WTC11 (cell line): ENCODE measurements around the gene KRT76. TPM values are rescaled to one million over a fixed set of nuclear protein-coding genes. Genes with fewer than 3 reads are reported as not detected.

Experiments used
- ATAC-seq: fragments of 200-7000 bp; cut with Tn5 transposase; 2 replicates; pipeline ENCODE4 v1.10.0; 2021; ENCODE audit warnings: mild to moderate bottlenecking, moderate library complexity
- CTCF ChIA-PET: fragments of 300-600 bp; sonication (Branson Sonifier 250); formaldehyde crosslinking; loops from one replicate; lab custom pipeline; 2021; ENCODE audit warnings: antibody characterized with exemption; lab: Charles Lee
- POLR2A ChIA-PET: fragments of 350-600 bp; sonication (Branson Sonifier 250); formaldehyde crosslinking; loops from one replicate; lab custom pipeline; 2021; ENCODE audit warnings: antibody characterized with exemption; lab: Charles Lee
- DNase-seq: peaks from one replicate; pipeline ENCODE4 v3.0.0; 2021; ENCODE audit warnings: low spot score
- H3K27ac Mint-ChIP-seq: 2 replicates; pipeline ENCODE4 v1.8.0; 2021; ENCODE audit warnings: mixed read lengths
- H3K27me3 Mint-ChIP-seq: 2 replicates; pipeline ENCODE4 v1.8.0; 2021; ENCODE audit warnings: low read depth, mild to moderate bottlenecking, moderate library complexity, mixed read lengths
- H3K36me3 Mint-ChIP-seq: 2 replicates; pipeline ENCODE4 v1.8.0; 2021; ENCODE audit warnings: mixed read lengths
- H3K4me1 Mint-ChIP-seq: 2 replicates; pipeline ENCODE4 v1.8.0; 2022; ENCODE audit warnings: mixed read lengths
- H3K4me3 Mint-ChIP-seq: 2 replicates; pipeline ENCODE4 v1.8.0; 2021; ENCODE audit warnings: mild to moderate bottlenecking, moderate library complexity, mixed read lengths
- H3K9me3 Mint-ChIP-seq: 2 replicates; pipeline ENCODE4 v1.8.0; 2021; ENCODE audit warnings: mixed read lengths
- CREM ChIP-seq: sonication (generic); formaldehyde crosslinking; IDR thresholded peaks from 2 replicates; pipeline ENCODE4 v1.8.1; 2022; ENCODE audit warnings: mild to moderate bottlenecking, missing genetic modification reagents, moderate library complexity
- EMX1 ChIP-seq: fragments of 250-450 bp; sonication (Bioruptor Pico); IDR thresholded peaks from 2 replicates; pipeline ENCODE4 v1.8.0; 2021; ENCODE audit warnings: mild to moderate bottlenecking
- ESRRA ChIP-seq: sonication (generic); formaldehyde crosslinking; IDR thresholded peaks from 2 replicates; pipeline ENCODE4 v1.8.1; 2022; ENCODE audit warnings: mild to moderate bottlenecking, missing genetic modification reagents, borderline replicate concordance
- GABPB1 ChIP-seq: sonication (generic); formaldehyde crosslinking; IDR thresholded peaks from 2 replicates; pipeline ENCODE4 v1.8.1; 2023; ENCODE audit warnings: mild to moderate bottlenecking, missing genetic modification reagents
- GTF2I ChIP-seq: fragments of 250-450 bp; sonication (Bioruptor Pico); conservative IDR thresholded peaks from 2 replicates; pipeline ENCODE4 v1.4.0; 2021; ENCODE audit warnings: mild to moderate bottlenecking
- HMGA2 ChIP-seq: fragments of 250-450 bp; sonication (Bioruptor Pico); IDR thresholded peaks from 2 replicates; pipeline ENCODE4 v1.4.0; 2021; ENCODE audit warnings: mild to moderate bottlenecking, moderate library complexity
- MYBL2 ChIP-seq: sonication (generic); formaldehyde crosslinking; IDR thresholded peaks from 2 replicates; pipeline ENCODE4 v1.8.1; 2023; ENCODE audit warnings: mild to moderate bottlenecking, moderate library complexity, missing genetic modification reagents
- total RNA-seq: library from RNA; stranded (reverse); gene quantifications from 3 replicates; pipeline ENCODE4 v1.2.3, GENCODE V29; 2021
- TF ChIP-seq, protein P1 (sequence below): sonication (generic); formaldehyde crosslinking; conservative IDR thresholded peaks from 2 replicates; pipeline ENCODE4 v1.8.1; 2023; ENCODE audit warnings: mild to moderate bottlenecking, low read depth, missing genetic modification reagents, moderate library complexity
- TF ChIP-seq, protein P2 (sequence below): fragments of 250-450 bp; sonication (Bioruptor Pico); IDR thresholded peaks from 2 replicates; pipeline ENCODE4 v1.9.0; 2021; ENCODE audit warnings: mild to moderate bottlenecking, borderline replicate concordance
- TF ChIP-seq, protein P3 (sequence below): sonication (generic); formaldehyde crosslinking; IDR thresholded peaks from 2 replicates; pipeline ENCODE4 v1.8.1; 2022; ENCODE audit warnings: missing genetic modification reagents, borderline replicate concordance
- TF ChIP-seq, protein P4 (sequence below): sonication (generic); formaldehyde crosslinking; IDR thresholded peaks from 2 replicates; pipeline ENCODE4 v1.8.1; 2023; ENCODE audit warnings: mild to moderate bottlenecking, missing genetic modification reagents, moderate library complexity
- TF ChIP-seq, protein P5 (sequence below): sonication (generic); formaldehyde crosslinking; conservative IDR thresholded peaks from 2 replicates; pipeline ENCODE4 v1.8.1; 2022; ENCODE audit warnings: mild to moderate bottlenecking, missing genetic modification reagents
- TF ChIP-seq, protein P6 (sequence below): fragments of 250-450 bp; sonication (Bioruptor Pico); IDR thresholded peaks from 2 replicates; pipeline ENCODE4 v2.1.2; 2022; ENCODE audit warnings: mild to moderate bottlenecking, moderate library complexity
- TF ChIP-seq, protein P7 (sequence below): sonication (generic); formaldehyde crosslinking; IDR thresholded peaks from 2 replicates; pipeline ENCODE4 v1.8.0; 2022; ENCODE audit warnings: mild to moderate bottlenecking, missing genetic modification reagents

KRT76 gene
- total RNA-seq, 1 experiment from 2014 or later, result not detected

DNA sequence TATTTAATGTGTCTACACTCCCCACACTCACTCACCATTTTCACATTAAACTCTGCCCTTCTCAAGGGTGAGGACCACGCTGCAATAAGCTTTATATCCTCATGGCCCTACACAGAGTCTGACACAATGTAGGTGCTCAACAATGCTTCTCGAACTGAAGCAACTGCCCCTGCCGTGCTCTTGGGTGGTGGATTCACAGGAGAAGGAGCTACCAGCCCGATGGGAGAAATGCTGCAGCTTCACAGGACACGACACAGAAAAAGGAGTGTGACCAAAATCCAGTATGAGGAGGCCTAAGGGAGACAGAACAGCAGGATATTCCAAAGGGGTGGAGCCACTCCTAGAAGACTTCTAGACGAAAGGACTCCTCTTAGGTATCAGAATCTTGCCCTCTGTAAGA lies 25.3 kb upstream of the KRT76 start:
- Mint-ChIP-seq H3K27ac (no peak overlapping the region), H3K9me3 (no peaks in the 10 kb centered on the region)
- TF ChIP-seq GABPB1 (CRISPR knock-in tag) (no peak), HMGA2 (CRISPR knock-in tag) (no peak), GTF2I (CRISPR knock-in tag) (no peak)
- TF ChIP-seq, protein P1, sequence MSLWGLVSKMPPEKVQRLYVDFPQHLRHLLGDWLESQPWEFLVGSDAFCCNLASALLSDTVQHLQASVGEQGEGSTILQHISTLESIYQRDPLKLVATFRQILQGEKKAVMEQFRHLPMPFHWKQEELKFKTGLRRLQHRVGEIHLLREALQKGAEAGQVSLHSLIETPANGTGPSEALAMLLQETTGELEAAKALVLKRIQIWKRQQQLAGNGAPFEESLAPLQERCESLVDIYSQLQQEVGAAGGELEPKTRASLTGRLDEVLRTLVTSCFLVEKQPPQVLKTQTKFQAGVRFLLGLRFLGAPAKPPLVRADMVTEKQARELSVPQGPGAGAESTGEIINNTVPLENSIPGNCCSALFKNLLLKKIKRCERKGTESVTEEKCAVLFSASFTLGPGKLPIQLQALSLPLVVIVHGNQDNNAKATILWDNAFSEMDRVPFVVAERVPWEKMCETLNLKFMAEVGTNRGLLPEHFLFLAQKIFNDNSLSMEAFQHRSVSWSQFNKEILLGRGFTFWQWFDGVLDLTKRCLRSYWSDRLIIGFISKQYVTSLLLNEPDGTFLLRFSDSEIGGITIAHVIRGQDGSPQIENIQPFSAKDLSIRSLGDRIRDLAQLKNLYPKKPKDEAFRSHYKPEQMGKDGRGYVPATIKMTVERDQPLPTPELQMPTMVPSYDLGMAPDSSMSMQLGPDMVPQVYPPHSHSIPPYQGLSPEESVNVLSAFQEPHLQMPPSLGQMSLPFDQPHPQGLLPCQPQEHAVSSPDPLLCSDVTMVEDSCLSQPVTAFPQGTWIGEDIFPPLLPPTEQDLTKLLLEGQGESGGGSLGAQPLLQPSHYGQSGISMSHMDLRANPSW, result no peak
- TF ChIP-seq, protein P2, sequence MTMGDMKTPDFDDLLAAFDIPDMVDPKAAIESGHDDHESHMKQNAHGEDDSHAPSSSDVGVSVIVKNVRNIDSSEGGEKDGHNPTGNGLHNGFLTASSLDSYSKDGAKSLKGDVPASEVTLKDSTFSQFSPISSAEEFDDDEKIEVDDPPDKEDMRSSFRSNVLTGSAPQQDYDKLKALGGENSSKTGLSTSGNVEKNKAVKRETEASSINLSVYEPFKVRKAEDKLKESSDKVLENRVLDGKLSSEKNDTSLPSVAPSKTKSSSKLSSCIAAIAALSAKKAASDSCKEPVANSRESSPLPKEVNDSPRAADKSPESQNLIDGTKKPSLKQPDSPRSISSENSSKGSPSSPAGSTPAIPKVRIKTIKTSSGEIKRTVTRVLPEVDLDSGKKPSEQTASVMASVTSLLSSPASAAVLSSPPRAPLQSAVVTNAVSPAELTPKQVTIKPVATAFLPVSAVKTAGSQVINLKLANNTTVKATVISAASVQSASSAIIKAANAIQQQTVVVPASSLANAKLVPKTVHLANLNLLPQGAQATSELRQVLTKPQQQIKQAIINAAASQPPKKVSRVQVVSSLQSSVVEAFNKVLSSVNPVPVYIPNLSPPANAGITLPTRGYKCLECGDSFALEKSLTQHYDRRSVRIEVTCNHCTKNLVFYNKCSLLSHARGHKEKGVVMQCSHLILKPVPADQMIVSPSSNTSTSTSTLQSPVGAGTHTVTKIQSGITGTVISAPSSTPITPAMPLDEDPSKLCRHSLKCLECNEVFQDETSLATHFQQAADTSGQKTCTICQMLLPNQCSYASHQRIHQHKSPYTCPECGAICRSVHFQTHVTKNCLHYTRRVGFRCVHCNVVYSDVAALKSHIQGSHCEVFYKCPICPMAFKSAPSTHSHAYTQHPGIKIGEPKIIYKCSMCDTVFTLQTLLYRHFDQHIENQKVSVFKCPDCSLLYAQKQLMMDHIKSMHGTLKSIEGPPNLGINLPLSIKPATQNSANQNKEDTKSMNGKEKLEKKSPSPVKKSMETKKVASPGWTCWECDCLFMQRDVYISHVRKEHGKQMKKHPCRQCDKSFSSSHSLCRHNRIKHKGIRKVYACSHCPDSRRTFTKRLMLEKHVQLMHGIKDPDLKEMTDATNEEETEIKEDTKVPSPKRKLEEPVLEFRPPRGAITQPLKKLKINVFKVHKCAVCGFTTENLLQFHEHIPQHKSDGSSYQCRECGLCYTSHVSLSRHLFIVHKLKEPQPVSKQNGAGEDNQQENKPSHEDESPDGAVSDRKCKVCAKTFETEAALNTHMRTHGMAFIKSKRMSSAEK (CRISPR knock-in tag), result no peak
- TF ChIP-seq, protein P3, sequence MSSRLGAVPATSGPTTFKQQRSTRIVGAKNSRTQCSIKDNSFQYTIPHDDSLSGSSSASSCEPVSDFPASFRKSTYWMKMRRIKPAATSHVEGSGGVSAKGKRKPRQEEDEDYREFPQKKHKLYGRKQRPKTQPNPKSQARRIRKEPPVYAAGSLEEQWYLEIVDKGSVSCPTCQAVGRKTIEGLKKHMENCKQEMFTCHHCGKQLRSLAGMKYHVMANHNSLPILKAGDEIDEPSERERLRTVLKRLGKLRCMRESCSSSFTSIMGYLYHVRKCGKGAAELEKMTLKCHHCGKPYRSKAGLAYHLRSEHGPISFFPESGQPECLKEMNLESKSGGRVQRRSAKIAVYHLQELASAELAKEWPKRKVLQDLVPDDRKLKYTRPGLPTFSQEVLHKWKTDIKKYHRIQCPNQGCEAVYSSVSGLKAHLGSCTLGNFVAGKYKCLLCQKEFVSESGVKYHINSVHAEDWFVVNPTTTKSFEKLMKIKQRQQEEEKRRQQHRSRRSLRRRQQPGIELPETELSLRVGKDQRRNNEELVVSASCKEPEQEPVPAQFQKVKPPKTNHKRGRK, result no peak
- TF ChIP-seq, all 79 proteins: peak for 0
- ChIA-PET POLR2A (no interaction called here), CTCF (interaction anchor here (0.6 to 2.3 kb wide), 7 partner anchors 11 to 268 kb away, joined by 3 to 10 read pairs (median 4); no protein-coding TSS in a partner anchor)
- Mint-ChIP-seq H3K4me3 (no peak overlapping the region), H3K36me3 (no peaks in the 10 kb centered on the region), H3K4me1 (peaks cover 51% of the 10 kb centered on the region), H3K27me3 (no peaks in the 10 kb centered on the region)
- no peak for DNase-seq
- ATAC-seq, result no peak

DNA sequence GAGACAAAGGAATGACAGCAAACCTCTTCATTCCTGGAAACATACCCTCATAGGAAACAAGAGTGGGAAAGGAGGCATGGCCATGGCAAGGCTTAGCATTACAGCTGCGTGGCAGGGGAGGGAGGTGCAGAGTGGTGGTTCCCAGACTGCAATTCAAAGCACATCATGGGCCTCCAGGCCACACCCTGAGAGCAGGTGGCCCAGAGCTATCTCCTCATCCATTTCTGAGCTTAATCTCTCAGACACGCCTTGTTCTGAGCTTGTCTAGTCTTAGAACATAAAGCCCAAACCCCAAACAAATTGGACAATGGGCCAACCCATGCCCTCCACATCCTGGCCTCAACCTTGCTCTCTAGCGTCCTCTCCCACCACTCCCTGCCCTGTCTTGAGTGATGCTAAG lies 24.6 kb upstream of the KRT76 start:
- H3K36me3 Mint-ChIP-seq, result no peaks in the 10 kb centered on the region
- ATAC-seq (no peak), DNase-seq (no peak)
- POLR2A ChIA-PET, result no interaction called here
- no peak overlapping the region for H3K27ac Mint-ChIP-seq
- H3K4me3 Mint-ChIP-seq, result no peak overlapping the region
- peaks cover 51% of the 10 kb centered on the region for H3K4me1 Mint-ChIP-seq
- no peaks in the 10 kb centered on the region for H3K27me3 Mint-ChIP-seq
- CTCF ChIA-PET, result interaction anchor here (0.9 to 2.3 kb wide), 7 partner anchors 11 to 111 kb away, joined by 3 to 10 read pairs (median 4); no protein-coding TSS in a partner anchor
- H3K9me3 Mint-ChIP-seq, result no peaks in the 10 kb centered on the region
- TF ChIP-seq ESRRA (CRISPR knock-in tag) (no peak), EMX1 (CRISPR knock-in tag) (no peak), MYBL2 (no peak), CREM (CRISPR knock-in tag) (no peak)
- TF ChIP-seq, protein P4, sequence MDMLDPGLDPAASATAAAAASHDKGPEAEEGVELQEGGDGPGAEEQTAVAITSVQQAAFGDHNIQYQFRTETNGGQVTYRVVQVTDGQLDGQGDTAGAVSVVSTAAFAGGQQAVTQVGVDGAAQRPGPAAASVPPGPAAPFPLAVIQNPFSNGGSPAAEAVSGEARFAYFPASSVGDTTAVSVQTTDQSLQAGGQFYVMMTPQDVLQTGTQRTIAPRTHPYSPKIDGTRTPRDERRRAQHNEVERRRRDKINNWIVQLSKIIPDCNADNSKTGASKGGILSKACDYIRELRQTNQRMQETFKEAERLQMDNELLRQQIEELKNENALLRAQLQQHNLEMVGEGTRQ, result no peak
- TF ChIP-seq, protein P5, sequence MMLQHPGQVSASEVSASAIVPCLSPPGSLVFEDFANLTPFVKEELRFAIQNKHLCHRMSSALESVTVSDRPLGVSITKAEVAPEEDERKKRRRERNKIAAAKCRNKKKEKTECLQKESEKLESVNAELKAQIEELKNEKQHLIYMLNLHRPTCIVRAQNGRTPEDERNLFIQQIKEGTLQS, result no peak
- TF ChIP-seq, protein P6, sequence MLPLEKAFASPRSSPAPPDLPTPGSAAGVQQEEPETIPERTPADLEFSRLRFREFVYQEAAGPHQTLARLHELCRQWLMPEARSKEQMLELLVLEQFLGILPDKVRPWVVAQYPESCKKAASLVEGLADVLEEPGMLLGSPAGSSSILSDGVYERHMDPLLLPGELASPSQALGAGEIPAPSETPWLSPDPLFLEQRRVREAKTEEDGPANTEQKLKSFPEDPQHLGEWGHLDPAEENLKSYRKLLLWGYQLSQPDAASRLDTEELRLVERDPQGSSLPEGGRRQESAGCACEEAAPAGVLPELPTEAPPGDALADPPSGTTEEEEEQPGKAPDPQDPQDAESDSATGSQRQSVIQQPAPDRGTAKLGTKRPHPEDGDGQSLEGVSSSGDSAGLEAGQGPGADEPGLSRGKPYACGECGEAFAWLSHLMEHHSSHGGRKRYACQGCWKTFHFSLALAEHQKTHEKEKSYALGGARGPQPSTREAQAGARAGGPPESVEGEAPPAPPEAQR (CRISPR knock-in tag), result no peak
- TF ChIP-seq, protein P7, sequence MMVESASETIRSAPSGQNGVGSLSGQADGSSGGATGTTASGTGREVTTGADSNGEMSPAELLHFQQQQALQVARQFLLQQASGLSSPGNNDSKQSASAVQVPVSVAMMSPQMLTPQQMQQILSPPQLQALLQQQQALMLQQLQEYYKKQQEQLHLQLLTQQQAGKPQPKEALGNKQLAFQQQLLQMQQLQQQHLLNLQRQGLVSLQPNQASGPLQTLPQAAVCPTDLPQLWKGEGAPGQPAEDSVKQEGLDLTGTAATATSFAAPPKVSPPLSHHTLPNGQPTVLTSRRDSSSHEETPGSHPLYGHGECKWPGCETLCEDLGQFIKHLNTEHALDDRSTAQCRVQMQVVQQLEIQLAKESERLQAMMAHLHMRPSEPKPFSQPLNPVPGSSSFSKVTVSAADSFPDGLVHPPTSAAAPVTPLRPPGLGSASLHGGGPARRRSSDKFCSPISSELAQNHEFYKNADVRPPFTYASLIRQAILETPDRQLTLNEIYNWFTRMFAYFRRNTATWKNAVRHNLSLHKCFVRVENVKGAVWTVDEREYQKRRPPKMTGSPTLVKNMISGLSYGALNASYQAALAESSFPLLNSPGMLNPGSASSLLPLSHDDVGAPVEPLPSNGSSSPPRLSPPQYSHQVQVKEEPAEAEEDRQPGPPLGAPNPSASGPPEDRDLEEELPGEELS (CRISPR knock-in tag), result no peak
- TF ChIP-seq, protein P2 (CRISPR knock-in tag), result no peak
